Measurements from ENCODE around the gene PDGFRB. TPM values are rescaled to one million over a fixed set of nuclear protein-coding genes. Genes with fewer than 3 reads are reported as not detected.

PDGFRB gene
- 52.9 and 425 TPM in 2 replicates for total RNA-seq (ENCODE audit: low replicate concordance)

DNA sequence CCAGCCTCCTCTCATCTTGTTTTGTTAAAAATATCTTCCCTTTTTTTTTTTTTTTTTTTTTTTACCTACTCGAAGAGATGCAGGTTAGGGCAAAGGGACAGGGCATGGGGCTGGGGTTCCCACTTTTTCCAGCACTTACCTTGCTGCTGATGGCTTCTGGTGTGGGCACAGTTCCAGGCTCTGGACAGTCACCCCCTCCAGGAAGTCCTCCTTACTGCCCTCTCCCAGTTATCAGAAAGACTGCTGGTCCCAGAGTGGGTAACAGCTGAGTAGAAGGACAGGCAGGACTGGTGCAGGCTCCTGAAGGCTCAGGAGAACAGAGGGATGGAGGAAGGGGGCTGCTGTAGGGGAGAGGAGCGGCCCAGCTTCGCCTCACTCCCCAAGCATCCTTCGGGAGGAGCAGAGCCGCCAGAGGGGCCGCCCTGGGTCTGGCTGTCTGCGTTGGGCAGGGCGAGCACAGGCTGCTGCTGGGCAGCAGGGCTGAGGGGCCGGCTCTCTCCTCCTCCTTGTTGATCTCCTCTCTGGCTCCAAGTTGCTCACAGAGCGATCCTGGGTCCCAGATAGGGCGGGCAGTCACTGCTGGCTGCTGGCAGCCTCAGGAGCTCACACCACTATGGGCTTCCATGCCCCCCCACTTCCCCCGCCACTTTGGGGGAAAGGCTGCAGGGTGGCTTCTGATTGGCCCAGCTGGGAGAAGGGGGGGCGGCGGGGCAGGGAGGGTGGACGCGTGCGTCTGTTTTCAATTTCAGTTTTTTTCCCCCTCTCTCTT lies at the start of gene PDGFRB:
Gene PDGFRB (minus strand): TSS at position 588 of the 769 bp plus-strand sequence. CDS start 18,798 bp downstream, outside the sequence.

DNA sequence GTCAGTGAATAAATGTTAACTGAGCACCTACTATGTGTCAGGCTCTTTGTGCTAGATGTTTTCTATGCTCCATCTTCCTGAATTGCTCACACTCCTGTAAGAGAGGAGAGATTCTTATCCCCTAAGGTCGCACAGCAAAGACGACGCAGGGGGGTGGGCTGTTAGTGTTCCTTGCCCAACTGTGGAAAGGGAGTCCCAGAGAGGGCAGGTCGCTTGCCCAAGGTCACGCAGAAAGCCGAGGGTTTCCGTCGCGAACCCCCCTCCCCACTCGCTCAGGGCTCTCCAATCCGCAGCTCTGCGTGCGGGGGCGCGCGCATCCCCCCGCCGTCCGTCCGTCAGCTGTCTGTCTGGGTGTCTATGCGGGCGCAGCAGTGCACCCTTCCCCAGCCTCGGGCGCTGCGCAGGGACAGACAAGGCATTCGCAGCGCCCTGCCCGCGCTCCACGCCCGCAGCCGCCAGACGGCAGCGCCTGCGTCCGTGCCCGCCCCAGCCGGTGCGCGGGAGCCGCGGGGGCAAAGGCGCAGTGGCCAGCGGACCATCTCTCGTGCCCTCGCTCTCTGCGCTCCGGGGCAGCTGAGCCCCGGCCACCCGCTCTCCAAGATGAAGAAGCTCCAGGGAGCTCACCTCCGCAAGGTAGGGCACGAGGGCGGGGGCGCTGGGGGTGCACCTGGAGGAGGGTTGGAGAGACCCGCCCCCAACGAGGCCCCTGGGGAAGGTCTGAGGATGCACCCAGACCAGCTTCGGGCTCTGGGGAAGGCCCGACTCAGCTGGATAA lies 34.3 kb upstream of the PDGFRB start, which contains the start of gene SLC6A7:
Gene SLC6A7 (plus strand): TSS at position 335 of the 775 bp plus-strand sequence. CDS start 266 bp downstream, at position 601.

DNA sequence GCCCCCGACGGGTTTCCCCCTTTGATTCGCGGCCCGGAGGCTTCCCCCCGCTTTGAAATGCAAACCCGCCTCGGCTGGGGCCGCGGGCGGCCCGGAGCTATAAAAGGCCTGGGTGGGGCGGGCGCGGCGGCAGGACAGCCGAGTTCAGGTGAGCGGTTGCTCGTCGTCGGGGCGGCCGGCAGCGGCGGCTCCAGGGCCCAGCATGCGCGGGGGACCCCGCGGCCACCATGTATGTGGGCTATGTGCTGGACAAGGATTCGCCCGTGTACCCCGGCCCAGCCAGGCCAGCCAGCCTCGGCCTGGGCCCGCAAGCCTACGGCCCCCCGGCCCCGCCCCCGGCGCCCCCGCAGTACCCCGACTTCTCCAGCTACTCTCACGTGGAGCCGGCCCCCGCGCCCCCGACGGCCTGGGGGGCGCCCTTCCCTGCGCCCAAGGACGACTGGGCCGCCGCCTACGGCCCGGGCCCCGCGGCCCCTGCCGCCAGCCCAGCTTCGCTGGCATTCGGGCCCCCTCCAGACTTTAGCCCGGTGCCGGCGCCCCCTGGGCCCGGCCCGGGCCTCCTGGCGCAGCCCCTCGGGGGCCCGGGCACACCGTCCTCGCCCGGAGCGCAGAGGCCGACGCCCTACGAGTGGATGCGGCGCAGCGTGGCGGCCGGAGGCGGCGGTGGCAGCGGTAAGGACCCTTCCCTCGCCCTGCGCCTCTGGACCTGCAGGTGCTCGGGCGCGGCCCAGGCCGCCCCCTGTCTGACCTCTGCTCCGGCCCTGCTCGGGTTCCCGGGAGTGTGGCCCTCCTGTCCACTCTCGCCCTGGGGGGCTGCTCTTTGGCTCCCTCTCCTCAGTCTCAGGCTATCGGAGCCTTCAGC lies 11.2 kb upstream of the PDGFRB start, which contains the start of gene CDX1:
Gene CDX1 (plus strand): TSS at position 129 of the 862 bp plus-strand sequence. CDS start 99 bp downstream, at position 228.

DNA sequence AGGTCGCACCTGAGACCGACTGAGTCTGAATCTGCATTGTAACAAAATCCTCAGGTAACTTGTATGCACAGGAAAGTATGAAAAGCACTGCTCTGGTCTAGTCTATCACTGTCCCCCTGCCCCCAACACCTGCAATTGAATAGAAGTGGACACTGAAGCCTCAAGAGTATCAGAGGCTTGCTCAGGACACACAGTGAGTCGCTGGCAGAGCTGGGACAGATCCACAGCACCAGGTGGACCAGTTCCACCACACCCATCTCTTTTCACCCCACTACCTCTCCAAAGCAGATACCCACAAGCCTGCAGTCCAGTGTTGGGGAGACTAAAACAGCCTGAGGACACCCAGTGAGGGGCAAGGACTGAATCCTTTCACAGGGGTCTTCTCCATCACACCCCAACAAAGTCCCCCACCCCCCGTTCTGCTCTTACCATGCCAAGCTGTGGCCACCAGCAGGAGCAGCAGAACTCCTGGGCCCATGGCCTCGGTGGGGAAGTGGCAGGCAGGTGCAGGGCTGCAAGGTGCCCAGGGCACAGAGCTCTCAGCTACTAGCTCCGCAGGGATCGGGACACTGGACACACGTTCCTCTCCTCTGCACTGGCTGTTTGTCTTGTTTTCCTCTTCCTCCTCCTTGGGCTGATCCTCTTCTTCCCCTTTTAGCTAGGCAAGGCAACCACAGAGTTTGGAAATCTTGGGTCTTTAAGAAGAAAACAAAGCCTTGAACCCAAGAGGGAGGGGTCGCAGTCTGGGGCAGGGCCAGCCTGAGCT lies 69.5 kb downstream of the PDGFRB start, which contains the start of gene CSF1R:
Gene CSF1R (minus strand): TSS at position 605 of the 766 bp plus-strand sequence. CDS start 127 bp downstream, at position 478.

Other genes starting within 250 kb of the PDGFRB start
- under 0.01 TPM in 1 of 2 replicates, not detected in the other for gene PDE6A, start 211.1 kb downstream of the PDGFRB start, total RNA-seq (ENCODE audit: low replicate concordance)
- 6.2 and 16.8 TPM in 2 replicates for gene SLC26A2, start 195.1 kb downstream of the PDGFRB start, total RNA-seq (ENCODE audit: low replicate concordance)
- 5.4 and 8.3 TPM in 2 replicates for gene TIGD6, start 155.2 kb downstream of the PDGFRB start, total RNA-seq (ENCODE audit: low replicate concordance)
- gene HMGXB3, start 155.1 kb downstream of the PDGFRB start, total RNA-seq (ENCODE audit: low replicate concordance): 33.0 and 34.0 TPM in 2 replicates
- 0.30 TPM in 1 of 2 replicates, not detected in the other for gene CSF1R, start 69.3 kb downstream of the PDGFRB start, total RNA-seq (ENCODE audit: low replicate concordance)
- gene CDX1, start 10.9 kb upstream of the PDGFRB start, total RNA-seq (ENCODE audit: low replicate concordance): 0.12 and 0.15 TPM in 2 replicates
- not detected in 2 replicates for gene SLC6A7, start 34.2 kb upstream of the PDGFRB start, total RNA-seq (ENCODE audit: low replicate concordance)
- 0.08 and 0.35 TPM in 2 replicates for gene CAMK2A, start 133.9 kb upstream of the PDGFRB start, total RNA-seq (ENCODE audit: low replicate concordance)
- gene ARSI, start 147.1 kb upstream of the PDGFRB start, total RNA-seq (ENCODE audit: low replicate concordance): 0.83 and 2.3 TPM in 2 replicates
- gene TCOF1, start 201.9 kb upstream of the PDGFRB start, total RNA-seq (ENCODE audit: low replicate concordance): 4.7 and 9.9 TPM in 2 replicates

All from smooth muscle cell of the coronary artery (primary cell).